WTC11 (cell line): ENCODE data around the gene IGSF10.

ENCODE experiments used
- CREB1 ChIP-seq: sonication (generic); formaldehyde crosslinking; IDR thresholded peaks from 2 replicates; pipeline ENCODE4 v1.8.0; 2023; ENCODE audit warnings: mild to moderate bottlenecking, missing genetic modification reagents
- ELF4 ChIP-seq: sonication (generic); formaldehyde crosslinking; IDR thresholded peaks from 2 replicates; pipeline ENCODE4 v1.8.1; 2022; ENCODE audit warnings: low read depth, mild to moderate bottlenecking, moderate library complexity, missing genetic modification reagents
- EMX1 ChIP-seq: fragments of 250-450 bp; sonication (Bioruptor Pico); IDR thresholded peaks from 2 replicates; pipeline ENCODE4 v1.8.0; 2021; ENCODE audit warnings: mild to moderate bottlenecking
- JUN ChIP-seq: sonication (generic); formaldehyde crosslinking; IDR thresholded peaks from 2 replicates; pipeline ENCODE4 v1.8.0; 2023; ENCODE audit warnings: mild to moderate bottlenecking, missing genetic modification reagents
- NFATC4 ChIP-seq: fragments of 250-450 bp; sonication (Bioruptor Pico); IDR thresholded peaks from 2 replicates; pipeline ENCODE4 v1.9.0; 2021; ENCODE audit warnings: mild to moderate bottlenecking
- NR3C1 ChIP-seq: sonication (generic); formaldehyde crosslinking; conservative IDR thresholded peaks from 2 replicates; pipeline ENCODE4 v1.8.1; 2023; ENCODE audit warnings: low read depth, mild to moderate bottlenecking, missing genetic modification reagents
- SMAD3 ChIP-seq: sonication (generic); formaldehyde crosslinking; IDR thresholded peaks from 2 replicates; pipeline ENCODE4 v1.8.0; 2022; ENCODE audit warnings: missing genetic modification reagents, mild to moderate bottlenecking, borderline replicate concordance
- TF ChIP-seq, protein P1 (sequence below): fragments of 200-600 bp; IDR thresholded peaks from 2 replicates; pipeline ENCODE4 v1.8.0; 2022; ENCODE audit warnings: antibody characterized with exemption
- TF ChIP-seq, protein P2 (sequence below): sonication (generic); formaldehyde crosslinking; IDR thresholded peaks from 2 replicates; pipeline ENCODE4 v1.8.1; 2022; ENCODE audit warnings: mild to moderate bottlenecking, missing genetic modification reagents, moderate library complexity, borderline replicate concordance

DNA sequence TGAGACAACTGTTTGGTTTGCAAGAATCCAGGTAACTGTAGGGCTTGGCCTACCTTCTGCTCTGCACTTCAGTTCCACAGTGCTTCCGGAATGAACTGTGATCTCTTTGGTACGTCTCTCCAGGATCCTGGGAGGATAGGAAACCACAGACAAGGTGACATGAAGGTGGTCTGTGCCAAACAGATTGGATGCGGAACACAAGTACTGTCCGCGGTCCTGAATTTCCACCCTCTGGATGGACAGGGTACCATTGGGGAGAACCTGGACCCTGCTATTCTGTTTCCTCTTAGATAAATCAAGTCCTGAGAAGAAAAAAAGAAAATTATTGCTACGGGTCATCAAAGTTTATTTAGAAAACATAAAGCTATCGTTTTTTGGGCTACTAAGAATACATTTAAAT is 17.3 kb downstream of the IGSF10 start:
- TF ChIP-seq, protein P1, sequence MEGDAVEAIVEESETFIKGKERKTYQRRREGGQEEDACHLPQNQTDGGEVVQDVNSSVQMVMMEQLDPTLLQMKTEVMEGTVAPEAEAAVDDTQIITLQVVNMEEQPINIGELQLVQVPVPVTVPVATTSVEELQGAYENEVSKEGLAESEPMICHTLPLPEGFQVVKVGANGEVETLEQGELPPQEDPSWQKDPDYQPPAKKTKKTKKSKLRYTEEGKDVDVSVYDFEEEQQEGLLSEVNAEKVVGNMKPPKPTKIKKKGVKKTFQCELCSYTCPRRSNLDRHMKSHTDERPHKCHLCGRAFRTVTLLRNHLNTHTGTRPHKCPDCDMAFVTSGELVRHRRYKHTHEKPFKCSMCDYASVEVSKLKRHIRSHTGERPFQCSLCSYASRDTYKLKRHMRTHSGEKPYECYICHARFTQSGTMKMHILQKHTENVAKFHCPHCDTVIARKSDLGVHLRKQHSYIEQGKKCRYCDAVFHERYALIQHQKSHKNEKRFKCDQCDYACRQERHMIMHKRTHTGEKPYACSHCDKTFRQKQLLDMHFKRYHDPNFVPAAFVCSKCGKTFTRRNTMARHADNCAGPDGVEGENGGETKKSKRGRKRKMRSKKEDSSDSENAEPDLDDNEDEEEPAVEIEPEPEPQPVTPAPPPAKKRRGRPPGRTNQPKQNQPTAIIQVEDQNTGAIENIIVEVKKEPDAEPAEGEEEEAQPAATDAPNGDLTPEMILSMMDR = no peak
- TF ChIP-seq EMX1 (CRISPR knock-in tag) = no peak
- no peak for TF ChIP-seq SMAD3 (CRISPR knock-in tag)
- no peak for TF ChIP-seq NFATC4 (CRISPR knock-in tag)
- TF ChIP-seq JUN = no peak
- TF ChIP-seq ELF4 = no peak
- TF ChIP-seq CREB1 = no peak
- no peak for TF ChIP-seq NR3C1 (CRISPR knock-in tag)
- TF ChIP-seq, protein P2, sequence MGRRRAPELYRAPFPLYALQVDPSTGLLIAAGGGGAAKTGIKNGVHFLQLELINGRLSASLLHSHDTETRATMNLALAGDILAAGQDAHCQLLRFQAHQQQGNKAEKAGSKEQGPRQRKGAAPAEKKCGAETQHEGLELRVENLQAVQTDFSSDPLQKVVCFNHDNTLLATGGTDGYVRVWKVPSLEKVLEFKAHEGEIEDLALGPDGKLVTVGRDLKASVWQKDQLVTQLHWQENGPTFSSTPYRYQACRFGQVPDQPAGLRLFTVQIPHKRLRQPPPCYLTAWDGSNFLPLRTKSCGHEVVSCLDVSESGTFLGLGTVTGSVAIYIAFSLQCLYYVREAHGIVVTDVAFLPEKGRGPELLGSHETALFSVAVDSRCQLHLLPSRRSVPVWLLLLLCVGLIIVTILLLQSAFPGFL = no peak
